NOMO-1 treated with dmso at 0.1 percent for 144 hours (cell line): Measurements from ENCODE around the gene YTHDF1.

ENCODE experiments used
- DNase-seq: peaks from one replicate; lab custom pipeline; 2025; ENCODE audit not compliant: unreplicated experiment; lab: John Stamatoyannopoulos, UW

The YTHDF1 gene

DNA sequence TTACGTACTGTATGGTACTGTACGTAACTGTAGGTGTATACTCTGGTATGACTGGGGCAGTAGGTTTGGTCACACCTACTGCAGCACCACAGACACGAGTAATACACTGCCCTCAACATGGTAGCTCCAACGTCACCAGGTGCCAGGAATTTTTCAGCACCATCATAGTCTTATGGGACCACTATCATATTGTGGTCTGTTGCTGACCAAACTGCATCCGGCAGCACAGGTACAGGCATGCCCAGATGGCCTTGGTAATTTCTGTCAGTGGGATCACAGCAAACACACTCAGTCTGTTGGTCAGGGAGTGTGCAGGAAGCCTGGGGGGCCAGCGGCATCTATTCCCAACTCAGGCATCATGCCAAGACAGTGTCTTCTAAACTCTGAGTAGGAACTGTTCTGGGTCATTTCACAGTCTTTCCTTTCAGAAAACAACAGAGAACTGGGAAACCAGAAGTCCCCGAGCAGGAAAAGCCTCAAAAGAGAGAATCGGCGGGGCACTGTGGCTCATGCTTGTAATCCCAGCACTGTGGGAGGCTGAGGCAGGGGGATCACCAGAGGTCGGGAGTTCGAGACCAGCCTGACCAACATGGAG lies 5.8 kb downstream of the YTHDF1 start:
- no peak for DNase-seq

DNA sequence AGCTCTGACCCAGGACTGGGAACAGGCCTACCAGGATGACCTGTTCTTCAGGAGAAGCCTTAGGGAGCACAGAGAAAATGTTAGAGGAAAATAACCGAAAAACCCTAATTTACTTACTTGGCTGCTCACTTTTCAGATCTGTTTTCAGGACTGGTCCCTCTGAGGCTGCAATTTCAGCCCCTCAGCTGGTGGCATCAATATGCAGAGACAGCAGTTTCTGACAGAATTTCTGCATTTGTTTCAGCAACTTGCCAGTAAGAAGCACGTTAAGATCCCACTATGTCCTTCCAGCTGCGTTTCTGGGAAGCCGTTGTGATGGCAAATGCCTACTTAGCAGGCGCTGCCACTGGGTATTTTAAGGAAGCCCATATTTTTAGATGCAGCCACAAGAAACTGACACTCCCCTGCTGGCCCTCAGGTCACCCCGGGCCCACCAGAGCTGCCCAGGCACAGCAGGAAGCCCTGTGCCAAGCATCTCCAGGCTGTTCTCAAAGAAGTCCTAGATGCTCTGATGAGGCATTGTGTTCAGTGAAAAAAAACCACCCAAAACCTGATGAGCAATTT lies 7.5 kb downstream of the YTHDF1 start:
- no peak for DNase-seq

DNA sequence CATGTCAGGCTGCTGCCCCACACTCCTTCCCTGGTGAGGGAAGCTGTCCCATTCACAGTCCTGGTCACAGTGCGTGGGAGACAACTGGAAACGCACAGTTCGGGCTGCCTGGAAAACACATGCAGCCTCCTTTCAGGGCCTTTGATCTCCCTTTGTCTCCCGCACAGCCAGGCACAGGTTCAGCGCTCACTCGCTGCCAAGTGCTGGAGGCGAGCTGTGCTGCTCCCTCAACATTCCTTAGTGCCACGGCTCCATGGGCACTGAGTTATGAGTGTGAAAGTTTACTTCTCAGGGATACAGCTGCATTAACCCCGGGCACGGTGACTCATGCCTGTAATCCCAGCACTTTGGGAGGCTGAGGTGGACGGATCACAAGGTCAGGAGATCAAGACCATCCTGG lies 9.1 kb downstream of the YTHDF1 start:
- DNase-seq: no peak

DNA sequence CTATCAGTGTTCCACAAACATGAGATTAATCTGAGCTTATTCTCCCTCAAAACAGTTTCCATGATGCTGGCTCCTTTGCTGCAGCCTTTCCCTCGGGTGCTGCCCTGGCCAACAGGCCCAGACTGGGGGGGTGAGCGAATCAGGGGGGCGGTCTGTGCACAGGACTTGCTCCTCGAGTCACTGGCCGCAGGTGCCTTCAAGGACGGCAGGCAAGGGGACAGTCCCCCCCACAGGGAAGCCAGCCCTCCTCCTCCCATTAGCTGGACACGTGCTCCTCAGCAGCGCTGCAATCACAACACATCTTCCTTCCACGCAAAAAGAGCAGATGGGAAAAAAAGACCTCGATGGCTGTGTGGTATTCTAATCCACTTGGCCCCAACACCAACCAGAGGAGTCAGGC lies 10.0 kb downstream of the YTHDF1 start:
- DNase-seq: no peak

DNA sequence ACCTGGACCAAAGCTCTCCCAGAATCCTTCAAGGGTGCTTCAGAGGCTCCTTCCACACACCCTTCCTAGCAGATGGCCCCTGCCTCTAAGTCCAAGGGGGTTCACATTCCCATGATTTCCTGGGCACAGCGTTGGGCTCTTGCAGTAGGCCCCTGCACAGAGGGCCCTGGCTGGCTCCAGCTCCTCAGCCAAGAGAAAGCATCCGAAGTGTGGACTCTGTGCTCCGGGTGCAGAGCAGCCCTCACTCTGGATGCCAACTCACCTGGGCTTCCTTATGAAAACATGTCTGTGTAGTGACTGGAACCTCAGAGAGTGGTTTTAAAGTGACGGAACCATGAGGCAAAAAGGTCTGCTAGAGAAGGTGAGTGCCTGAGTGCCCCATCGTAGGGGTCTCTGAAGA lies 11.6 kb downstream of the YTHDF1 start:
- DNase-seq: no peak

DNA sequence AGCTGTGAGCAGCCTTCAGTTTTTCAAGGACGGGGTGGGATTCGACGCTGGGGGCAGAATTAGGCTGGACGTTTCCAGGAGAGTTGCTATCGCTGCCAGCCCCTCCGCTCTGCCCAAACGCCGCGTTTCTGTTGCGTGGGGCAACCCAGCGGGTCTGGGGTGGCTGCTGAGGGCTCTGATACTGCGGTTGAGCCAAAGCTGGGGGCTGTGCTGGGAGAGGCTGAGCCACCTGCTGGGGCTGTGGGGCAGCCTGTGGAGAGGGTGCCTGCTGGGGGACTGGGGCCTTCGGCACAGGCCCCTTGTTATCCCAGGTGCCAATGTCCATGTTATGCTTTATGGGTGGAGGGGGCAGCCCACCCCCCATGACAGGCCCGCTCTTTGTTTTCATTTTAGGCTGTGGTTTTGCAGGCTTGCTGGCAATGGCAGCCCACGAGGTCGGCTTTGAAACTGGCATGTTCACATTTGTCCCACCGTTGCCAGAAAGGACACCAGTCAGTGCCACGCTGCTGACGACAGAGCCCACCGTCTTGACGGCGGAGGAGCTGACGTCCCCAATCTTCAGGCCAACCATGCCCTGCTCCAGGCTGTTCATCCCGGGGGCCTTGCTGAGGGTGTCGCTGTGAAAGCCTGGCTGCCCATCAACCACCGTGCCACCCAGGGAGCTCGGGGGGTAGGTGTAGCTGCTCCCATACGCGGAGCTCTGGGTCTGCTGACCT lies 13.0 kb downstream of the YTHDF1 start:
- no peak for DNase-seq

DNA sequence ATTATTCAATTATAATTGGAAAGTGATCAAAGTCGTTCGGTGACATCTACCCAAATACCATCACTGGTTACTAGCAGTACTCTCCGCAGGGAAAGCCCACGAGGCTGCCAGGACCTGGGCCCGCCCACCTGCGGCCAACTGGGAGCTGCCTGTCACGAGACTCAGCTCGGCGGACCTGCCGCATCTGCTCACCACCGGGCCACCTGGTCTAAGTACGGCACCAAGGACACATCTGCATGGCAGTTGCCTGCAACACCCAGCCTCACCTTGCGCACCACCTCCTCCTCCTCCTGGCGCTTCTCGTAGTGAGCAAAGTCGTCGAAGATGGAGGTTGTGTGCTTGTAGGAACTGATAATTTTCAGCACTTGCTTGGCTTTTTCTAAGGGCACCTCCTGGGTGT lies 13.9 kb downstream of the YTHDF1 start:
- no peak for DNase-seq

DNA sequence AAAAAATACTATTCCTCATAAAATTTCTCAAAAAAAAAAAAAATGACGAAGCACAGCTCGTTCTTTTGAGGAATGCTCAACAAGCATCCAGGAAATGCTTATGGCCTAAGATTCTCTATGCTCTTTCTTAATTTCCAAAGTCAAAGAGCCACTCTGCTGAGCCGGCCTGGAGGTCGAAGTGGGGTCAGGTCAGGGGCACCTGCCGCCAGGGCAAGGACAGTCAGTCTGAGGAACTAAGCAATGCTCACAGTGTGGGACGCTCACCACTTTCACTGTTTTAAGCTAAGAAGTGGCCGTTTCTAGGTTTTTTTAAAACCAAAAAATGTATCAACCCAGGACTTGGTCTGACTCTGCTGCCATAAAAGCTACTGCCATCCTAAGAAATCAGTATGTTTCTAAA lies 17.3 kb downstream of the YTHDF1 start:
- DNase-seq: no peak

DNA sequence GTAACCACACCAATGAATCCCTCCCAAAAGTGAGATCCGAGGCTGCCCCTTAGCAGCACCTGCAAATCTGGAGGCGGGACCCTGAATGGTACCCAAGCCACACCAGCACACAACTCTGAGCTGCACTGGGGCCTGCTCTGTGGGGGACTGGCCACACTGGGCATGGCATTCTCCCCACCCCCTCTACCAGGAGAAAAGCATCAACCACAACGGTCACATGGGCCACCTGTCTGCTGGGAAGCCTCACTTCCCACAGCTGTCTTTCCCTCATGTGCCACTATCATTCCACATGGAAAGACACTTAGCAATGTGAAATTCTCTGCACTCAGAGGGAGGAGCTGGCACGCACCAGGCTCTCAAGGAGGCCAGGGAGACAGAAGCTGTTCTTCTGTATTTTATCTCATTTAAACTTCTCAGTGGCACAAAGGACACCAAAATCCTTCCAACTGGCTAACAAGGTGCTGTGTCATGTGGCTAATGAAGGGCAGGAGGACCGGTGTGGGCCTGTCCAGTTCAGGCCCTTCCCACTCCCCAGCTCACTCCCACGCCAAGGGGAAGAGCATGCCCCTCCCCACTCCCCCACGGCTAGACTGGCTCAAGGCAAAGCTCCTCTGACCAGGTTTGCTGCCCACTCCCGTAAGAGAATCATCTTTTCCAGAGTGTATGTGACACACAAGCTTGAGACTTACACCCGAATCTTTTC lies 19.0 kb downstream of the YTHDF1 start:
- no peak for DNase-seq

DNA sequence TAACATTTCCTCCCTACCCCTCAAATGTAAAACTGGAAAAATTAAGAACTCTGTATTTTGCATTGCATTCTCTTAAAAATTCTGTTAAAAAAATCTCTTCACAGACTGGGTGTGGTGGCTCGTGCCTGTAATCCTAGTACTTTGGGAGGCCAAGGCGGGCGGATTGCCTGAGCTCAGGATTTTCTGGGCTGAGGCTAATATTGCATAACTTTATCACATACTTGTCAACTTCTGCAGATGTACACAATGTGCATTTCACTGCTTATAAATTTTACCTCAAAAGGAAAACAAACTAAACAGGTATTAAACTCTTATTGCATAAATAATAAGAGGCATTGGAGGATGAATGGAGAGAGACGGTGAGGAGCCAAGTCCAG lies 21.1 kb downstream of the YTHDF1 start:
- DNase-seq: no peak

DNA sequence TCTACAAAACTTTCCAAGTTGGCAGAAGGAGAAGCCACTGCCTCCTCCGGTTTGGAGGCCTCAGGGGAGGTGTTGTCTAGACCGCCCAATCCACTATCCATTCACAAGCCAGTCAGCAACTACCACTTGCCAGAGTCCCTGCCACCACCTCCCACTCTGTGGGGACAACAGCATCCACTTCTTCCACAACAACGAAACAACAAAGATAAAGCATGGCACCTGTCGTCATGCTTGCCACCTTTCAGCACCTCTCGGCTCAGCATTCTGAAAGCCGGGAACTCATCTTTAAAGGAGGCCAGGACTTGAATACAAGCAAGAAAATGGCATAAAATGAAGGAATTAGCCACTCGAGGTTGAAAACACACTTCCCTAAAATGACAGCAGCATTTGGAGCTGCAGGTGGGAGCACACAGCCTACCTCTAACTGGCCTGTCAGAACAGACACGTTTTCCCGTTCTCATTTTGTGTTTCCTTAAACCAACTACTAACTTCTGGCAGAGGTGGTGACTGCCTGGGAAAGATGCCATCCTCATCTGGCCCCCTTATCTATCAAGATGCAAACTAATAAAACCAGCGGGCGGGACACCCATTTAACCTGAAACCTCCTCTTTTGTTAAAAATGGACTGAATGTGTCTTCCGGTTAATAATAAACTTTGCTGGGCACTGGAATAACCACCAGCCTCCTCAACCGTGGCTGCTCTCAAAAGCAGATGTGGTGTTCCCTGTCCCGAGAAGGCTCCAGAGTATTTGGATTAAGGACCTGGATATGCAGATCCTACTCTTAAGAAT lies 21.7 kb downstream of the YTHDF1 start:
- DNase-seq: no peak

DNA sequence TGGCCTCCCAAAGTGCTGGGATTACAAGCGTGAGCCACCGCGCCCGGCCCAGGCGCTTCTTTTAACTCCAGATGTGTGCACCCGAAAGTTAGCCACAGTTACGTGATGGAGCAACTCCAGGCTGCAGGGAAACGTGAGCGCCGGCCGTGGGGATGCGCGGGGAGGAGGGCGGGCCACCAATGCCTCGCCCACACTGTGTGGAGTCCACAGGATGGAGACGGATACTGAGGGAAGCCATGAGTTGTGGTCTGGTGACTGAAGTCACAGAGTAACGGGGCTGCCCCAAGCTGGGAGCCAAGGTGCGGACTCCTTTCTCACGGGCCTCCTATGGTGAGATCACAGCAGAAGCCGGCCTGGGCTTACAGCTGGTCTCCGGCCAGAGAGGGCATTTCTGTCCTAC lies 23.2 kb downstream of the YTHDF1 start:
- no peak for DNase-seq

DNA sequence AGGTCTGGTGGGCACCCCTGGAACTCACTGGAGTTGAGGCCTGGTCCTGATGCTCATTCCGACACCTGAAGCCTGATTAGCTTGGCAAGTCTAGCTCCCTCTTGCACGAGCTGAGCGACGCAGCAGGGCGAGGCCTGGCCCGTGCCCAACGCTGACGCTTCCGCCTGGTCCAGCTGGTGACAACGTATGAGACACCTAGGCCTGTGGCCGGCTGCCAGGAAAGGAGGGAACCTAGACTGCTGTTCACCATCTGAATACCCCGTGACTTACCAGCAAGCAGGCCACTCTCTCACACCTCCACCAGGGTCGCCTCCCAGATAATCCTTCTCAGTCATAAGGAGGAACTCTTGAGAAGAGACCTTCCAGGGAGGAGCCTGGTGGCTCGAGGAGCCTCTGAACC lies 24.5 kb downstream of the YTHDF1 start:
- DNase-seq: no peak

DNA sequence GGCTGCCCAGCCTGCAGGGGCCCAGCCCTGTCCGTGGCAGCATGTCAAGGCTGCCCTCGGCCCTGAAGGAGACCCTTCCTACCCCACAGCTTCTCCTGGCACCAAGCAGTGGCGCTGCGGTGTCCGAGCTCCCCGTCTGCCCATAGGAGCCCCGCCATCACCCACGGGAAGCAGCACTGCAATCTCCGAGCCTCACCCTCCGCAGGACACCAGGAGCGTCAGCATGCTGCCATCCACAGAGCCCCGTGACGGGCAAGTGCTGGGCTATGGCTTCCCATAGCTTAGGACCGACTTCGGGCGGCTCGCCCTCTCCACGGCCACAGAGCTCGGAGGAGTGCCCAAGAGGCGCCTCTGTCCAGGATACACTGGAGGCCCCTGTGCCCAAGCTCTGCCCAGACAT lies 25.1 kb downstream of the YTHDF1 start:
- no peak for DNase-seq

DNA sequence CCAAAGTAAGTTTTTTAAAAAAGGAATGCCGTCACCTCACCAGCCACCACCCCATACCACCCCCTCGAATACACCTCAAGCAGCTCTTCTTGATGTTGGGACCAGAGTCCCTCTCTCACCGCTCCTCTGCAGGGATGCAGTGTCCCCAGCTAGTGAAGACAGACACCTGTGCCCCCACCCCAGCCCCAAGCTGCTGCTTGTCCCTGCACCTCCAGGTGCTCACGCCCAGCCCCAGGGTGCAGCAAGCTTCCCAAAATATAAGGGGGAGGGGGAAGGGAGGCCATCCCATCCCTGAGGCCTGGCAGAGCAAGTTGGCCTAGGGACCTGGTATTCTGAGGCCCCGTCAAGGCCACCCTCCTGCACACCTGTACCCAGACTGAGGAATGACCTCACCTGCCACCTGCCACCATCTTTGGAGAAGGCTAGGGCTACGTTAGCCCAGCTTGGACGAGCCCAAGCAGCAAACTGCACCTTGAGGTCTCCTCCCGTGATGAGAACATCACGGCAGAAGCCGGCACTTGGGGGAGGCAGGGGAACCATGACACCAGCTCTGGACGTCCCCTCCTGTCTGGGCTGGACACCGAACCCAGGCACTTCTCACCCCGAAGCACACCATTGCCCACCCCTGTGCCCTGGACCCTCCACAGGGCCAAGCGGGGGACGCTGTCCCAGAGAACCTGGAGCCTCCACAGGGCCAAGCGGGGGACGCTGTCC lies 25.9 kb downstream of the YTHDF1 start:
- no peak for DNase-seq

DNA sequence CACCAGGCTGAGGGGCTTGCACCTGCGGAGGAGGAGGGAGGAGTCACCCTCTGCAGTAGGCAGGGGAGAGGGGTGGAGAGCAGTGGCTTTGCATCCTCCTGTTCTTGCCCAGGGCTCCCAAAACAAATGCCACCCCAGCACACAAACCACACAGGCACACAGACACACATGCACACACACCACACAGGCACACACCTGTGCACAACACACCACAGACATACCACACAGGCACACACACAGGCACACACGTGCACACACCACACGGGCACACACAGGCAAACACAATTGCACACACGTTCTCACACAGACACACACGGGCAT lies 26.6 kb downstream of the YTHDF1 start:
- no peak for DNase-seq

DNA sequence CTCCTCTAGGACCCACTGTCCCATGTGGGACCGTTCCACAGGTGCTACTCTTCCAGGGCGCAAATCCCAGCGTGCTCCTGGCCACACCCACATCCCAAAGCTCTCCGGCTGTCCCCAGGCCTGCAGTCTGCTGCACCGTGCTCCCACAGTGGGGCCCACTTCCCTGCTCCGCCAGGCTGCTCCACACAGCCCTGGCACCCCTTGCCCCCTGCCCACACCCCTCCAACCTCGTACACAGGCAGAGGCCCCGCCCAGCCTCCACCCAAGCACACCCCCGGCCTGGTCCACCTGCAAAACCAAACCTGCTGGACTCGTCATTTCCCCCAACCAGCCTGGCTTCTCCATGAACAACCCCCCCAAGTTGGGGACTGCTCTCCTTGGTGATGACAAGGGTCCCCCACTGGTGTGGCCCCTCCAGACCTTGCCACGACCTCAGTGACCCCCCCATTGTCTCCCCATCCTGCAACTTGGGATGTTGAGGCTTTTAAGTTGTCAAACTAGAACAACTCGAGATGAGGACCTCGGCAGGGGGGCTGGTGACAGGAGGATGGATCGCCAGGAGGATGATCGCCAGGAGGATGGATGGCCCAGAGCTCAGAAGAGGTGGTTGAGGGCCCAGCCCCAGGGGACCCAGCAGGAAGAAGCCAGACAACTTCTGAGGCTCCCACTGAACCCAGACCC lies 27.1 kb downstream of the YTHDF1 start:
- DNase-seq: no peak

DNA sequence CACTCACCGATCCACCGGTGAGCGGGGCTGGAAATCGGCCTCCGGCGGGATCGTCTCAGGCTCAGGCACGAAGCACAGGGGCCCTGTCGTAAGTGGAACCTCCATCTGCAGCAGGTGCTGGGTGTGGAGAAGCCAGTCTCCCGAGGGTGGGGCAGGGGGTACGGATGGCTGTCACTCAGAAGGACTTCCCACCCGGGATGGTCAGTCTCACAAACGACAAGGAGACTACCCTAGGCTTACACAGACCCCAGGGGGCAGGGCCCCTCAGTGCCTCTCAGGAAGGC lies 27.8 kb downstream of the YTHDF1 start:
- DNase-seq: no peak

DNA sequence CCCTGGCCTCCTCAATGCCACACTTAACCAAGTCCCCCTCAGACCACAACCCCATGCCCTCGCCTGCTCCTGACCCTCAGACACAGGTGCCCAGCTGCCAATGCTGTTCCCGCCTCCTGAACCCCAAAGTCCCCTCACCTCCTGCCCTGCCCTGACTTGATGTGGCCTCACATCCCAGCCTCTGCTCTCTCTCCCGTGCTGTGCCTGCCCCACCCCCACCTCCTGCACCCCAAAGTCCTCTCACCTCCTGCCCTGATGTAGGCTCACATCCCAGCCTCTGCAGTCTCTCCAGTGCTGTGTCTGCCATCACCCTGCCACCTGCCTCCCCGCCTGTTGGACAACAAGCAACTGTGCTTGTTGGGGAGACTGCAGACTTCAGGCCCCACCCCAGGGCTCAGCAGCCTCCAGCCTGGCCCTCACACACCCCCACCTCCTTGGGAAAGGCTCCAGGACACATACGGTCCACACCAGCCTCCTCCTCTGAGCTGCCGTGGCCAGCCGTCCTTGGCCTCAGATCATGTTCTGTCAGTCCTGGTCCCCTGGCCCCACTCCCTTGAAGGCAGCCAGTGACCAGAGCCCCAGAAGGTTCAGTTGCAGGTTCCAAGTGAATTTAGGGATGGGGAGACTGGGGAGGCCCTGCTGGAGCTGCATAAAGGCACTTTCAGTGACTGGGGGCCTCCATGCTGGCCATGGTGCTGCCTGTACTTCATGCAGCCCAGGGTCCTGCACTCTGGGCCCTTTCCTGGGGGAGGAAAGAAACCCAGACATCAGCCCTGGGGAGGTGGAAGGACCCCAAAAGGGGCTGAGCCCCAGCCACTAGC lies 28.4 kb downstream of the YTHDF1 start:
- no peak for DNase-seq
